ENCODE results near the gene TMEM147.

TMEM147 gene

DNA sequence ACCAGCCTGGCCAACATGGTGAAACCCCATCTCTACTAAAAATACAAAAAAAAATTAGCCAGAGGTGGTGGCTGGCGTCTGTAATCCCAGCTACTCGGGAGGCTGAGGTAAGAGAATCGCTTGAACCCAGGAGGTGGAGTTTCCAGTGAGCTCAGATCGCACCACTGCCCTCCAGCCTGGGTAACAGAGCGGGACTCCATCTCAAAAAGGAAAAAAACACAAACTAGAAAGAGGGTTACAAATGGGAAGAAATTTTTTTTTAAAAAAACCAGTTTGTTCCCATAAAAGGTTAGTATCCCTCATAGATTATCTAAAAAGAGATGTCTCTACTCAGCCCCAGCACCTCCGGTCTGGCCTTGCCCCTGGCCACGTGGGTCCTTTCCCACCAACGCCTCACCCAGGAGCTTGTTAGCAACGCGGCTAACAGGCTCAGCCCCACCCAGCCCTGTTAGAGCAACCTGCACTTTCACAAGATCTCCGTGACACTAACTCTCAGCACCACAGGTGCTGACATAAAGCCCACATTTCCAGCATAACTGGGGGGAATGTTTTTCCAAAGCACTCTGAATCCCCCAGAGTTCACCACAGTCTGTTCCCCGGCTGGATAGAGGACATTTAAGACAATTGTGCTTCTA, 36.3 kb upstream of the TMEM147 start:
- H3K27ac ChIP-seq = no peak overlapping the region
- TF ChIP-seq Cebpa-rat (IDR thresholded peaks at IDR 0.05) = no peak
- H3K36me3 ChIP-seq = no peaks in the 10 kb centered on the region
- H3K4me1 ChIP-seq = peaks cover 13% of the 10 kb centered on the region
- H3K4me3 ChIP-seq = no peak overlapping the region
- H3K4me2 ChIP-seq = peak overlapping the region; percentile 46; the same call in 1 of the 2 replicates
- H4K20me1 ChIP-seq = no peaks in the 10 kb centered on the region; the same call in 1 of the 2 replicates
- H3K9ac ChIP-seq = no peak overlapping the region
- no peaks in the 10 kb centered on the region for H3K9me3 ChIP-seq
- peaks cover 62% of the 10 kb centered on the region for H3K27me3 ChIP-seq

DNA sequence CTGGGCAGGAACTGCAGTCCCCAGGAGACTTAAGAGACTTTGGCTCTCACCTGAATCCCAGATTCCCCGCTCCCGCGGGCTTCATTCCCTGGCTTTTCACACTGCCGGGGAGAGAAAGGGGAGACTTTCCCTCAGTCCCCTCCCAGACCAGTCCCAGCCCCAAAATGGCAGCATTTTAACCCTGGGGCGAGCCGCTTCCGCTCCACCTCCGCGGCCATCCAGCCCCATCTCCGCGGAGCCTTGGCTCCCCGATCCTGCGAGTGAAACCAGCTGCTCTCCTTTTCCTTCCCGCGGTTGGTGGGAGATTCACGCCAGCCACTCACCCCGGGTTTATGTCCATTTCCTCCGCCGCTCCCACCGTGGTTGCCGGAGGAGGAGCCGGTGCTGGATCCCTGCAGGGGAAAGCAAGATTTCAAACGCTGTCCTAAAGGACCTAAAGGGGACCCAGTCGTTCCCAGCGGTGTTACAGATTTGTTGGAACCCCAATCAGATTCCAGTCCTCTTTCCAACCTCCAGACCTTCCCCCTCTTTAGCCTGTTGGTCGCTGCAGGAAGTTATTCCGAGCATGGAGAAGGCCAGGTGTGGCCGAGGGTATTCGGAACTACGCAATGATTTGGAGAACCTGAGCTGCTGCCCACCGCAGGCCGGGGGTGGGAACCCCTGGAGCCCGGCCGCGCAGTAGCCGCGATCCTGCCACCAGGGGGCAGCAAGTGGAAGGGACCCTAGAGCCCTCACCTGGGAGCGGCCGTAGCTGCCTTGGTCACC, 35.4 kb upstream of the TMEM147 start:
- Histone ChIP-seq H3K4me2 (peak overlapping the region; percentile 46), H4K20me1 (no peaks in the 10 kb centered on the region; the same call in 1 of the 2 replicates), H3K27ac (no peak overlapping the region), H3K9me3 (no peaks in the 10 kb centered on the region), H3K4me1 (peaks cover 17% of the 10 kb centered on the region), H3K27me3 (peaks cover 62% of the 10 kb centered on the region), H3K36me3 (no peaks in the 10 kb centered on the region), H3K4me3 (no peak overlapping the region), H3K9ac (no peak overlapping the region)
- no peak for TF ChIP-seq Cebpa-rat (IDR thresholded peaks at IDR 0.05)

DNA sequence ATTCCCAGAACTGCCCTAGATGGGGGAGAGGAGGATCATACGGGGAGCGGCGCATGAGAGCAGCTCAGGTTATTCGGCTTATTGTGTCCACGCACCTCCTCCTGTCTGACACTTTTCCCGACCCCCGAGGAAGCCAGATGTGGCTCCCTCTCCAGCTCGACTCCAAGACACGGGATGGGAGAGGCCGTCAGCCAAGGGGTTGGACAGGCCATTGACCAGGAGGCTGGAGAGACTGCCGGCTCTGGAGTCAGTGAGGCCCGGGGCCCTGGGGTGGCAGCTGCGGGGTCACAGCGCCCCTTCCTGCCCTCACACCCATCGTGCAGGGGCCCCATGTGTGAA, 34.8 kb upstream of the TMEM147 start:
- TF ChIP-seq Cebpa-rat (IDR thresholded peaks at IDR 0.05) = no peak
- no peak overlapping the region for H3K27ac ChIP-seq
- H3K36me3 ChIP-seq = no peaks in the 10 kb centered on the region
- no peak overlapping the region for H3K9ac ChIP-seq
- no peaks in the 10 kb centered on the region; the same call in 1 of the 2 replicates for H4K20me1 ChIP-seq
- H3K9me3 ChIP-seq = no peaks in the 10 kb centered on the region
- no peak overlapping the region for H3K4me3 ChIP-seq
- H3K27me3 ChIP-seq = peaks cover 59% of the 10 kb centered on the region
- H3K4me1 ChIP-seq = peaks cover 17% of the 10 kb centered on the region
- peak overlapping the region; percentile 46 for H3K4me2 ChIP-seq

DNA sequence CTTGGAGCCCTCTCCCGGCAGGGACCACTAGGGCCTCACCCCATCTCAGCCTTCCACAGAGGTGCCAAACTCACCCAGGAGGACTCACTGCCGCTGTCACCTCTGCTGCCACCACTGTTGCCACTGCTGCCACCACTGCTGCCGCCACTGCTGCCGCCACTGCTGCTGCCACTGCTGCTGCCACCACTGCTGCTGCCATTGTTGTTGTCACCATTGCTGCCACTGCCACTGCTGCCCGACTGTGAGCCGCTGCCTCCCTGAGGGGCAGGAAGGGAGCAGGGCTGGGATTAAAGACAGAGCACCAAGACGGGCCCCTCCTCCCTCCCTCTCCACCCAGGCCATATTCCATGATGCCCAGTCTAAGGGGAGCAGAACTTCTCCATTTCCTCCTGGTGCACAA, 34.1 kb upstream of the TMEM147 start:
- Histone ChIP-seq H3K27ac (no peak overlapping the region), H3K27me3 (peaks cover 52% of the 10 kb centered on the region), H3K4me3 (no peak overlapping the region), H3K36me3 (no peaks in the 10 kb centered on the region), H3K4me2 (no peak overlapping the region), H3K4me1 (peaks cover 17% of the 10 kb centered on the region), H3K9me3 (no peaks in the 10 kb centered on the region), H3K9ac (no peak overlapping the region), H4K20me1 (no peaks in the 10 kb centered on the region; the same call in 1 of the 2 replicates)
- no peak for TF ChIP-seq Cebpa-rat (IDR thresholded peaks at IDR 0.05)

DNA sequence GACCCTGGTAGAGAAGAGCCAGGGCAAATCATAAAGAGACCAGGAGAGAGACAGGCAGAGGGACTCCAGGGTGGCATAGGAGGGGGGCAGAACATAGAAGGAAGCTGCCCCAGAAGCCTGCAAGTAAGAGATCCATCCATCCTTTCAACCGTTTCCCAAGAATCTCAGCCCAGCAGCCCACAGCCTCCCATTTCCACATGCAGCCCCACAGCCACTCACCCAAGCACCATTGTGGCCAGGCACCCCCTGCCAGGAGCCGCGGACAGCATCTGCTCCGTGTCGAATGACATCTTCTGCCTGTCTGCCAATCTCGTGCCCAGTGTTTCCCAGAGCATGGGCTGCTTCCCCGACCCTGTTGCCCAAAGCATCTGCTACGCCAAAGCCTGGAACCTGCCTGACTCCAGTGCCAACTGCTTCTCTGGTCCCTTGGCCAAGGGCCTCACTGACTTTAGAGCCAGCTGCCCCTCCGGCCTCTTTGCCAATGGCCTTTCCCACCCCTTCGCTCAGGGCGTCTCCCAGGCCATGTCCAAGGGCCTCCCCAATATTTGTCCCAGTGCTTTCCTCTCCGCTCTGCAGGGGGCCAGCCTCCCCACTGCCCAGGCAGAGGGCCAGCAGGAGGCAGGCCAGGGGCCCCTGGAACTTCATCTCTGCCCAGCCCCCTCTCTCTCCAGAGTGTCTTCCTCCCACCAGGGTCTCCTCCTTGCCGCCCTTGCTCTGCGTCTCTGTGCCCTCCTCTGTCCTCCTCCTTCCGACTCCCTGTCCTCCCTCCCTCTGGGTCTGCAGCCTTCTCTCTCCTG, 32.4 kb upstream of the TMEM147 start:
- no peak overlapping the region for H3K27ac ChIP-seq
- TF ChIP-seq Cebpa-rat (IDR thresholded peaks at IDR 0.05) = no peak
- no peaks in the 10 kb centered on the region; the same call in 1 of the 2 replicates for H4K20me1 ChIP-seq
- peaks cover 36% of the 10 kb centered on the region for H3K27me3 ChIP-seq
- no peaks in the 10 kb centered on the region for H3K36me3 ChIP-seq
- no peak overlapping the region for H3K9ac ChIP-seq
- H3K4me2 ChIP-seq = no peak overlapping the region
- H3K4me1 ChIP-seq = peaks cover 17% of the 10 kb centered on the region
- H3K4me3 ChIP-seq = no peak overlapping the region
- no peaks in the 10 kb centered on the region for H3K9me3 ChIP-seq

DNA sequence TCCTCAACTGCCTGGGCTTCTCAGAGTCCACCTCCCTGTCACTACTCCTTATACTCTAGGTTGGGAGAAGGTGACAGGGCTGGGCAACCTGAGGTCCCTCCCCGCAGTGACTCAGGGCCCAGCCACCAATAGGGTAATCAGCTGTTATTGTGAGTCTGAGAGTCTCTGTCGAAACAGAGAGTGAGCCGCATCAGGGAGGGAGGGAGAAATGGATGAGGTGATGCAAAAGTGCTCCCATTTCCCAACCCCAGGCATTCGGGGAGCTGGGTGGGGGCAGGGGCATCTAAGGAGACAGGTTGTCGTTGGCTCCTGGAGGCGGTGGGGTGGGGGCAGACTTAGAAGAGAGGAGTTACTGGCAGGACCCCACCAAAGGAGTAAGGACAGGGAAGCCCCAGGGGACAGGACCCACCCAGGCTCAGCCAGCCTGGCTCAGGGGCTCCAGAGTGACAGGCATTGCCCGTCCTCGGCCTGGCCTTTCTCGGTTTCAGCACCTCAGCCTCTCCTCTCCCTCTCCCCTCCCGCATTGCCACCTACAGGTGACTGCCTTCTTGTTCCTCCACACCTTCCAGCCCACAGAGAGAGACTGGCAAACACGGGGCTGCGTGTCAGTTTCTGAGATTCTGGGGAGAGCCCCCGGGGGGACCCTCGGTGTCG, 31.7 kb upstream of the TMEM147 start, which contains the start of gene DMKN:
DMKN (minus strand) TSS at position 22 of the 654 bp plus-strand sequence. CDS start 174 bp downstream, outside the sequence.
- H3K4me2 ChIP-seq = no peak within 1 kb of the TSS
- TF ChIP-seq Cebpa-rat (IDR thresholded peaks at IDR 0.05) = no peak
- peaks cover 29% of the 10 kb centered on the region for H3K27me3 ChIP-seq
- no peaks in the 10 kb centered on the region for H3K36me3 ChIP-seq
- H3K27ac ChIP-seq = no peak within 1 kb of the TSS
- no peak within 1 kb of the TSS for H3K4me3 ChIP-seq
- H3K9me3 ChIP-seq = no peaks in the 10 kb centered on the region
- no peaks in the 10 kb centered on the region; the same call in 1 of the 2 replicates for H4K20me1 ChIP-seq
- H3K4me1 ChIP-seq = peaks cover 17% of the 10 kb centered on the region
- no peak within 1 kb of the TSS for H3K9ac ChIP-seq

DNA sequence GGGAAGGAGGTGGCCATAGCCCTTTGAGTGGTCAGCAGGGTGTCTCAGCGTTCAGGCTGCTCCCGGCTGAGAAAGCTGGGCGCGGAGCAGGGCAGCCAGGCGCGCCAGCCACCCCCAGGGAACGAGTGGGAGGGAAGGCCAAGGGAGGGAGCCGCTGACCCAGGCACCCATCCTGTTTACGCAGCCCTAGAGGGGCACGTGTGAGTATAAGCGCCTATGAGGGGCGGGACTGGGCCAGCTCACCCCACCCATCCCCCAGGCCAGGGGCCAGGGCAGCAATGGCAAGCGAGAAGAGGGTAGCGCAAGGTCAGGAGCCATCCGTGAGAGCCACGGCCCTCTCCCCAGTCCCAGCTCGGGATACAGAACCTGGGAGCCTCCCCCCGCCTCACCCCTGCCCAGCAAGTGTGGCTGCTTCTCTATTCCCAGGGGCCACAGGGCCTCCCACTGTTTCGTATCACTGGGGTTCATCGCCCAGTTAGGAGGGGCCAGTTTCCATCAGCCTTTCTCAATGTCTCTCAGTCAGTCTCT, 31.1 kb upstream of the TMEM147 start:
- Histone ChIP-seq H3K9me3 (no peaks in the 10 kb centered on the region), H3K4me3 (no peak overlapping the region), H3K36me3 (no peaks in the 10 kb centered on the region), H4K20me1 (no peaks in the 10 kb centered on the region; the same call in 1 of the 2 replicates), H3K27me3 (peaks cover 23% of the 10 kb centered on the region), H3K27ac (no peak overlapping the region), H3K9ac (no peak overlapping the region), H3K4me2 (no peak overlapping the region), H3K4me1 (peaks cover 17% of the 10 kb centered on the region)
- no peak for TF ChIP-seq Cebpa-rat (IDR thresholded peaks at IDR 0.05)

DNA sequence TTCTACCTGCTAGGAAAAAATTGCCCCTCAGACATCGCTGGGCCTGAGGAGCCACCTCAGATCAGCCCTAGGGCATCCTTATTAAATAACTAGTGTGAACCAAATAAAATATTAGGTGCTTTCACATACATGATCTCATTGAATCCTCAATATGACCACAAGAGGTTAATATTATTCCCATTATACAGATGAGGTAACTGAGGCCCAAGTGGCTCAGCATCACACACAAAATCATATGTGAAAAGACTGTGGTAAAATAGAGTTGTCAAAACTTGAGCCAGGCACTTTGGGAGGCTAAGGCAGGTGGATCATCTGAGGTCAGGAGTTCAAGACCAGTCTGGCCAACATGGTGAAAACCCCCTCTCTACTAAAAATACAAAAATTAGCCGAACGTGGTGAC, 29.1 kb upstream of the TMEM147 start:
- Histone ChIP-seq H3K27ac (no peak overlapping the region), H3K4me1 (peaks cover 6% of the 10 kb centered on the region; the same call in 1 of the 2 replicates), H4K20me1 (no peaks in the 10 kb centered on the region; the same call in 1 of the 2 replicates), H3K4me3 (no peak overlapping the region), H3K9me3 (no peaks in the 10 kb centered on the region), H3K4me2 (no peak overlapping the region), H3K27me3 (peaks cover 4% of the 10 kb centered on the region), H3K36me3 (no peaks in the 10 kb centered on the region), H3K9ac (no peak overlapping the region)
- no peak for TF ChIP-seq Cebpa-rat (IDR thresholded peaks at IDR 0.05)

DNA sequence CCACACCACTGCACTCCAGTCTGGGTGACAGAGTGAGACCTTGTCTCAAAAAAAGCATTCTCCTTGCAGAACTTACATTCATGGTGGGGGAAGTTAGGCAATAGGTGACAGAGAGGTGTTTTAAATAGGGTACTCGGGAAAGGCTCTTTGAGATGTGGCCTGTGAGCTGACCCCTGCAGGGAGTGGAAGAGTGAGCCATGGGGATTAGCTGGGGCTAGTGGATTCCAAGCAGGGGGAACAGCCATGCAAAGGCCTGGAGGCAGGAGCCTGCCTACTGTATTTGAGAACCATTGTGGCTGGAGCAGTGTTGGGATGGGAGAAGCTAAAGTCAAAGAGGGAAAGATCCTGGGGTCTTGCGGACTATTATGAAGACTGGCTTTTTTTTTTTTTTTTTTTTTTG, 28.1 kb upstream of the TMEM147 start:
- no peak overlapping the region for H3K27ac ChIP-seq
- no peaks in the 10 kb centered on the region for H3K36me3 ChIP-seq
- H3K4me1 ChIP-seq = peaks cover 6% of the 10 kb centered on the region; the same call in 1 of the 2 replicates
- TF ChIP-seq Cebpa-rat (IDR thresholded peaks at IDR 0.05) = no peak
- no peak overlapping the region for H3K4me2 ChIP-seq
- H4K20me1 ChIP-seq = no peaks in the 10 kb centered on the region; the same call in 1 of the 2 replicates
- no peak overlapping the region for H3K9ac ChIP-seq
- H3K9me3 ChIP-seq = no peaks in the 10 kb centered on the region
- no peaks in the 10 kb centered on the region for H3K27me3 ChIP-seq
- no peak overlapping the region for H3K4me3 ChIP-seq

Data from BLaER1 (cell line).